Central memory CD8-positive, alpha-beta T cell (primary cell): ENCODE measurements around the gene PRR5.
"Not testable (repeated sequence)": the region's sequence is repeated elsewhere in the genome, so short reads cannot be mapped to it uniquely, and the experiment has no call there.

Source experiments
- ATAC-seq: fragments of 150-1000 bp; cut with Tn5 transposase; replicated peaks from 2 replicates; pipeline ENCODE4 v1.10.0; 2022; ENCODE audit warnings: mild to moderate bottlenecking, moderate FRiP score, moderate number of reproducible peaks; ENCODE audit not compliant: poor library complexity, severe bottlenecking; ENCODE audit errors: extremely low read depth
- DNase-seq, 2 donors: peaks; one replicate each; pipeline ENCODE4 v3.0.0; 2021; ENCODE audit warnings: low spot score in 2 of 2
- H3K27ac Mint-ChIP-seq: one replicate; pipeline ENCODE4 v1.8.0; 2022; ENCODE audit warnings: low read depth, mild to moderate bottlenecking, moderate library complexity, mixed read lengths
- H3K27me3 Mint-ChIP-seq: one replicate; pipeline ENCODE4 v1.8.0; 2022; ENCODE audit warnings: mixed read lengths
- H3K36me3 Mint-ChIP-seq: one replicate; pipeline ENCODE4 v1.8.0; 2022; ENCODE audit warnings: mild to moderate bottlenecking, moderate library complexity, mixed read lengths; ENCODE audit not compliant: insufficient read depth
- H3K4me1 Mint-ChIP-seq: one replicate; pipeline ENCODE4 v1.8.0; 2022; ENCODE audit warnings: mixed read lengths
- H3K4me3 Mint-ChIP-seq: one replicate; pipeline ENCODE4 v1.8.0; 2022; ENCODE audit warnings: mild to moderate bottlenecking, moderate library complexity, mixed read lengths
- H3K9me3 Mint-ChIP-seq: one replicate; pipeline ENCODE4 v1.8.0; 2022; ENCODE audit warnings: mixed read lengths

PRR5 gene

GRCh38 chr22:44677871-44678555 is 24.0 kb upstream of the PRR5 start:
- Mint-ChIP-seq H3K36me3 (peaks cover 4% of the 10 kb centered on the region), H3K27me3 (no peaks in the 10 kb centered on the region), H3K4me3 (no peak overlapping the region), H3K9me3 (no peaks in the 10 kb centered on the region), H3K4me1 (peaks cover 59% of the 10 kb centered on the region), H3K27ac (peak overlapping the region; percentile 32)
- ATAC-seq (no peak), DNase-seq (no peak)

DNA sequence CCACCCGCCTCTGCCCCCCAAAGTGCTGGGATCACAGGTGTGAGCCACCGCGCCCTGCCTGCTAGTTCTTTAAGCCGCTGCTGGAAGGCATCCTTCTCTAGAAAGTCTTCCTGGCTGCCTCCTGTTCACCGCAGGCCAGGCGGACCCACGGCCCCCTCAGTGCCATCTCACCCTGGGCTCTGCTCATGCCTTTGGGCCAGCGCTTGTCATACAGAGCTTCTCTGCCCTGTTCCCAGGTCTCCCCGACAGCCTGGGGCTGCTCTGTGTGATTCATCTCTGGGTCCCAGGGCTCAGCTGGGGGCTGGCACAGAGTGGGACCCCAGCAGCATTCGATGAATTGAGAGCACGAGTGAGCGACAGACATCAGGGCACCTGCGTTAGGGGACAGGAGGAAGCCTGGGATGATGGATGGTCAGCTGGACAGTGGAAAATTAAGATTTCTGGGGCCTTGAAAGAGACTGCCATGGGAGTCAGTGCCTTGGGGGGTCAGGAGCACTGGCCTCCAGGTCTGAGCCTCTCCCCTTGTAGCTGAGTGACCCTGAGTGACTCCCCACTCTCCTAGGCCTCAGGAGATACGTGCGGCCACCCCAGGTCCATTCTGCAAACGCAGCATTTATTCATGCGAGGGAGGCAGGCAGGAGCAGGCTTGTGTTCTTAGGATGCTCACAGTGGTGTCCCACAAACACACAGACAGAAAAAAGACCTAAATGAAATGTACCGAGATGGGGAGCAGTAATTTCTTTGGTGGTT is 23.3 kb upstream of the PRR5 start:
- Mint-ChIP-seq H3K9me3 (no peaks in the 10 kb centered on the region), H3K36me3 (peaks cover 7% of the 10 kb centered on the region), H3K27ac (peak overlapping the region; percentile 32), H3K27me3 (no peaks in the 10 kb centered on the region), H3K4me3 (no peak overlapping the region), H3K4me1 (peaks cover 60% of the 10 kb centered on the region)
- ATAC-seq (no peak), DNase-seq (no peak)

- not testable (repeated sequence) for H3K36me3 Mint-ChIP-seq, H3K4me3 Mint-ChIP-seq, ATAC-seq, H3K9me3 Mint-ChIP-seq, DNase-seq, H3K27ac Mint-ChIP-seq, H3K27me3 Mint-ChIP-seq
- peaks cover 63% of the 10 kb centered on the region for H3K4me1 Mint-ChIP-seq
Observed at GRCh38 chr22:44679306-44679647, 22.7 kb upstream of the PRR5 start.

- ATAC-seq (no peak), DNase-seq (no peak)
- Mint-ChIP-seq H3K9me3 (no peaks in the 10 kb centered on the region), H3K36me3 (peaks cover 9% of the 10 kb centered on the region), H3K4me3 (no peak overlapping the region), H3K27ac (no peak overlapping the region), H3K4me1 (peaks cover 68% of the 10 kb centered on the region), H3K27me3 (no peaks in the 10 kb centered on the region)
Observed at GRCh38 chr22:44680058-44680457, 21.9 kb upstream of the PRR5 start.

DNA sequence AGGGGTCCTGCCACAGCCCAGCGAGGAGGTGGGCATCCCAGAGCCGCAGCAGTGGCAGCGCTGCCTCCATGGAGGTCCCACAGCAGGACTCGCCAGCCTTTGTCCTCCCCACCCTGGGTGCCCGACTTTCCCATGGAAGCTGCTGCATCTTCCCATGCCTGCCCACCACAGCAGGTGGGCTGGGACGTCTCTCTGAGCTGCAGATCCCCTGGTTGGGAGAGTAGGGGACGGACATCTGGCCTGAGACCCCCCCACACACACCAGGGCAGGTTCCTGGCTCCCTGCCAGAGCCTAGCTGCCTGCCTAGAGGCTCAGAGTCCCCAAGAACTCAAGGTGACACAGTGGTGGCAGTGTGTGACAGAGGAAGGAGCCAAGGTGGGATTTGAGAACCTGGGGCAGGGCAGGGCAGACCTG is 21.5 kb upstream of the PRR5 start:
- H3K27ac Mint-ChIP-seq, result no peak overlapping the region
- DNase-seq, result no peak

DNA sequence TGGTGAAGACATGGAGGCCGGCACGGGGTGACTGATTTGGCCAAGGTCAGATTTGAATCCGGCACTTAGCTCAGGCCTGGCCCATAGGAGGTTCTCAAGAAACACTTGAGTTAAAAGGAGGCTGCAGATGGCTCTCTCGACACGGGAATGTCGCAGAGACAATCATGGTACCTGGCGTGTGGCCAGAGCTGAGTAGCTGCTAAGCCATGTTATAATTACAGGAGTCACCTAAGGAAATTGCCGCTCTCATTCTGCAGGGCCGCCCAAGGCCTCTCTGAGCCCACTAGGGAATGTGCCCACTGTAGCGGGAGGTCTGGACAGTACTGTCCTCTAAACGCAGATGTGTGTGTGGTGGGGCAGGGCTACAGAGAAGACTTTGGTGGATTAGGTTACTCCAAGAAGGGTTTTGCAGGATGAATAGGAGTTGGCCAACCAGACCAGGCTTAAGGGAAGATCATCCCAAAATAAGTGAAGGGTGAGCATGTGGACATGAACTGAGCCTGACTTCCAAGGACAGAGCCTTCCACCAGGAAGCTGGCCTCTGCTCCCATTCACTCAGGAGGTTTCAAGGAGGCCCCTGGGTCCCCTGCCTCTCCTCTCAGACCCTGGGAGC is 19.3 kb upstream of the PRR5 start:
- DNase-seq, result no peak
- Mint-ChIP-seq H3K36me3 (peaks cover 13% of the 10 kb centered on the region), H3K27me3 (no peaks in the 10 kb centered on the region), H3K27ac (peak overlapping the region; percentile 70), H3K4me3 (peak overlapping the region; percentile 71), H3K9me3 (no peaks in the 10 kb centered on the region), H3K4me1 (peaks cover 61% of the 10 kb centered on the region)
- ATAC-seq, result no peak

More for the DNA sequence above, 21.5 kb upstream of the PRR5 start:
- no peaks in the 10 kb centered on the region for H3K9me3 Mint-ChIP-seq
- no peak for ATAC-seq
- peaks cover 11% of the 10 kb centered on the region for H3K36me3 Mint-ChIP-seq
- no peaks in the 10 kb centered on the region for H3K27me3 Mint-ChIP-seq
- H3K4me3 Mint-ChIP-seq, result no peak overlapping the region
- H3K4me1 Mint-ChIP-seq, result peaks cover 68% of the 10 kb centered on the region

DNA sequence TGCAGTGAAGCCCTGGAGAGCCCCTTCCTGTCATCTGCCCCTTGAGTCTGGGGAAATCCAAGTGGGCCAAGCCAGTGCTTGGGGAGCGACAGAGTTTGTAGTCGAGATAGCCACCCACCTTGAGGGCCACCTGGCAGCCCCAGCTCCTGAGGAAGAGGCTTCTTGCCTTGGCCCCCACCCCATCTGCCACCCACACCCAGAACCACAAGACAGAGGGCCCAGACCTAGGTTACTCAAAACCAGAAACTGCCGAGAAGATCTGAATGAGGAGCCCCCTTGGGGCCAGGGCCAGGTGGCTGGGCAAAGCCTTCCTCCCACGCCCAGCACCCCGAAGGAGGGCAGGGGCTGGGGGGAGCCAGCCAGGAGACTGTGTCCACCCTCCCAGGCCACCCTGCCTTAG is 18.8 kb upstream of the PRR5 start:
- no peak for ATAC-seq
- peak overlapping the region; percentile 71 for H3K4me3 Mint-ChIP-seq
- H3K27ac Mint-ChIP-seq, result peak overlapping the region; percentile 70

DNA sequence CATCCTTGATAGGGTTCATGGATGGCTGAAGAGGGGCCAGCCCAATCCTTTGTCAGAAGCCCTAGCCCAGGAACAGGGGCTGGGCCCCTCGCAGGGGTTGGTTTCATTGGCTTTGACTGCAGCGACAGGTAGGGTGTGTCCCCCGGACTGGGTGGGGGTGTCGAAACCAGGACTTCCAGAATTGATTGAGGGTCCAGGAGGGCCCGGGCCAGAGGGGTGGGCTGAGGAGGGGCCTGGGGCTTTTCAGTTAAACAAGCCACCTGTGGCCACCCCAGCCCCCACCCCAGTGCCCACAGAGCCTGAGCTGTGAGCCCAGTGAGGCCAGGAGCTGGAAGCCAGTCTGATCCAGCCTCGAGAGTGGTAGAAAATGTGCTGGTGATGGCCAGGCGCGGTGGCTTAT is 18.1 kb upstream of the PRR5 start:
- no peak for DNase-seq
- Mint-ChIP-seq H3K9me3 (no peaks in the 10 kb centered on the region), H3K27me3 (no peaks in the 10 kb centered on the region), H3K36me3 (peaks cover 13% of the 10 kb centered on the region), H3K4me3 (peak overlapping the region; percentile 71), H3K4me1 (peaks cover 66% of the 10 kb centered on the region), H3K27ac (peak overlapping the region; percentile 85)
- ATAC-seq, result no peak

More for the DNA sequence above, 18.8 kb upstream of the PRR5 start:
- Mint-ChIP-seq H3K36me3 (peaks cover 13% of the 10 kb centered on the region), H3K9me3 (no peaks in the 10 kb centered on the region), H3K4me1 (peaks cover 63% of the 10 kb centered on the region), H3K27me3 (no peaks in the 10 kb centered on the region)
- no peak for DNase-seq

DNA sequence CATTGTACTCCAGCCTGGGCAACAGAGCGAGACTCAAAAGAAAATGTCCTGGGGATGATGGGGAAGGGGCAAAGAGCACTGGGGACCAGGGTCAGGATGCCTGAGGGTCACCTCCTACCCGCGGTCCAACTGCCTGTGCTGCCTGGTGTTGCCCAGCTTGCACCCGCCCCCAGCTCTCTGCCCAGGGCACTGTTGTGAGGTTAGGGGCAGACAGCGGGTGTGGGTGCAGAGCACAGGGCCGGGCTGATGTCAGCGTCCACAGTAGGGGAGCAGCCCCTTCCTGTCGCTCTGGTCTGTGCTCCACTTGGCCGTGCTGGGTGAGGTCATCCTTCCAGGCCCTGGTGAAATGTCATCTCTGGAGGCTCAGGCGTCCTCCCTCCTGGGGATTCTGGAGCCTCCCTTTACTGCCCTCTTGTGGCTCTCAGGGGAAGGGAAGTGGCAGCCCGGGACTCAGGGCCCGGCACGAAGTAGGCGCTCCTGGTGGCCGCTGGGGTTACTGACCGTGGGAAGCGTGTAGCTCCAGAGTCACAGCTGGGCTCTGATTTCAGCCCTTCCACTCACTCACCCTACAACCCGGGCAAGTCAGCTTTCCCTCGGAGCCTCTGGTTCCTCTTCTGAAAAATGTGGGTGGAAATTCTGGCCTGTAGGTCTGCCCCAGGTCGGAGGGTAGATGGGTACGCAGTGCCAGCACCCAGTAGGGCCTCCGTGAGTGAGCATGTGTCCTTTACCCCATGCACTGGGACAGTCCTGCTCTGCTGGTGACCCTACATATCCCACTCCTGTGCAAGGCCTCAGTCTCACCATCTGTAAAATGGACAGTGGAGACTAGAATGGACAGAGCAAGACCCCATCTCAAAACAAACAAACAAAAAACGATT is 17.3 kb upstream of the PRR5 start:
- H3K4me3 Mint-ChIP-seq, result peak overlapping the region; percentile 71
- no peaks in the 10 kb centered on the region for H3K9me3 Mint-ChIP-seq
- no peaks in the 10 kb centered on the region for H3K27me3 Mint-ChIP-seq
- peak overlapping the region; percentile 85 for H3K27ac Mint-ChIP-seq
- DNase-seq, result peak; percentile 75 to 80
- peak; percentile 84 for ATAC-seq
- H3K36me3 Mint-ChIP-seq, result peaks cover 14% of the 10 kb centered on the region
- H3K4me1 Mint-ChIP-seq, result peaks cover 65% of the 10 kb centered on the region

DNA sequence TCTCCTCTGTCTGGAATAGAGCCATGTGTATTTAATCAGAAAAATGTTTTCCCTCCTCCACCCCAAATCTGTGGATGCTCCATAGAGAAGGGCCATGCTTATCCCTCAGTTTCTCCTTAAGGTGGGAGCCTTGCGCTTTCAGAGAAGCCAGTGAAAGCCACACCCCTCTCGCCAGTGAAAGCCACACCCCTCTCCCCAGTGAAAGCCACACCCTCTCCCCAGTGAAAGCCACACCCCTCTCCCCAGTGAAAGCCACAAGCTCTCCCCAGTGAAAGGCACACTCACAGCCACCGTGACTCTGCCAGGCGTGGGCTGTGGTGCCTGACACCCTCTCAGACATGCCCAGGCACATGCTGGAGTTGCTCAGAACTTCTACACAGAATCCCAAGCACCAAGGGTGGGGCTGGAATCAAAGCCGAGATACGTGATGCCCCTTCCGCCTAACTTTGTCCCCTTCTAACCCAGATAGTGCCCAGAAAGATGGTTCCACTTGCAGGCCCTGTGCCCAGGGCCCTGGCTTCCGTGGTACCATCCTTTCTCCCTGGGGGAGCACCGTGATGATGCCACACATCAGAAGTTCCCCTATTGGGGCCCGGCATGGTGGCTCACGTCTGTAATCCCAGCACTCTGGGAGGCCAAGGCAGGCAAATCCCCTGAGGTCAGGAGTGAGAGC is 16.5 kb upstream of the PRR5 start:
- no peaks in the 10 kb centered on the region for H3K27me3 Mint-ChIP-seq
- peak overlapping the region; percentile 71 for H3K4me3 Mint-ChIP-seq
- peak overlapping the region; percentile 85 for H3K27ac Mint-ChIP-seq
- peaks cover 14% of the 10 kb centered on the region for H3K36me3 Mint-ChIP-seq
- peak; percentile 95 for ATAC-seq
- H3K4me1 Mint-ChIP-seq, result peaks cover 66% of the 10 kb centered on the region
- H3K9me3 Mint-ChIP-seq, result no peaks in the 10 kb centered on the region
- DNase-seq, result peak; percentile 69 to 85

DNA sequence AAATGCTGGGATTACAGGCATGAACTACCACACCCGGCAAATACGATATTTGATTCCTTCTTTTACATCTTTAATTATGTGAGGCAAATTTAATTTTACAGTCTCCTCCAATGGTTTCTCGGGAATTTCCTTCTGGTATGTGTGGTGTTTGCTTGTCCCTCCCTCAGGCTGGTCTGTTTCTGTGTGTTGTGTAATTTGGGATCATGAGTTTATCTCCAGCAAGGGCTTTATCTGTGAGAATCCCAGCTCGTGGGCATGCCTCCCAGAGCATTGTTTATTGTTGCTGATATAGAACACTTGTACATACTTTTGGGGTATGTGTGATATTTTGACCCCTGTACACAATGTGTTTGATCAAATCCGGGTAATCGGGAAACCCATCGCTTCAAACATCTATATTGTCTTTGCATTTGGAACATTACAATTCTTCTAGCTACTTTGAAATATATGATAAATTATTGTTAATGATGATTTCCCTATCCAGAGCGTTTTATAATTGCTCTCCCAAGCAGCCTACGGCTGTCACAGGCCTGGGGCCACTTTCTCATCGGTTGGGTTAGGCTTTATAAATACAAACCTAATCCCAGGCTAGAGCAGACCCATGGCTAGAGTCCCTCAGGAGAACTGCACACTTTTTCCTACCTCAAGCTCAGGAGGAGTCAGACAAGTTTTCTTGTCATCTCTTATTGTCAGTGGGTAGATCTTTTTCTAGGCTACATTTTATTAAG is 15.0 kb upstream of the PRR5 start:
- Mint-ChIP-seq H3K36me3 (peaks cover 14% of the 10 kb centered on the region), H3K4me3 (no peak overlapping the region), H3K27me3 (no peaks in the 10 kb centered on the region), H3K27ac (no peak overlapping the region), H3K9me3 (no peaks in the 10 kb centered on the region), H3K4me1 (peaks cover 51% of the 10 kb centered on the region)
- DNase-seq (no peak), ATAC-seq (no peak)
